HG03045 (cell line): Measurements from ENCODE around the gene ZBTB24.

Experiments
- ATAC-seq: cut with Tn5 transposase; IDR thresholded peaks from one replicate; pipeline ENCODE4 v1.9.1; 2021; ENCODE audit warnings: mild to moderate bottlenecking, moderate library complexity; ENCODE audit not compliant: unreplicated experiment

The ZBTB24 gene

GRCh38 chr6:109434456-109434855 lies 48.6 kb downstream of the ZBTB24 start:
- no peak for ATAC-seq

GRCh38 chr6:109429496-109429895 lies 53.5 kb downstream of the ZBTB24 start:
- no peak for ATAC-seq

DNA sequence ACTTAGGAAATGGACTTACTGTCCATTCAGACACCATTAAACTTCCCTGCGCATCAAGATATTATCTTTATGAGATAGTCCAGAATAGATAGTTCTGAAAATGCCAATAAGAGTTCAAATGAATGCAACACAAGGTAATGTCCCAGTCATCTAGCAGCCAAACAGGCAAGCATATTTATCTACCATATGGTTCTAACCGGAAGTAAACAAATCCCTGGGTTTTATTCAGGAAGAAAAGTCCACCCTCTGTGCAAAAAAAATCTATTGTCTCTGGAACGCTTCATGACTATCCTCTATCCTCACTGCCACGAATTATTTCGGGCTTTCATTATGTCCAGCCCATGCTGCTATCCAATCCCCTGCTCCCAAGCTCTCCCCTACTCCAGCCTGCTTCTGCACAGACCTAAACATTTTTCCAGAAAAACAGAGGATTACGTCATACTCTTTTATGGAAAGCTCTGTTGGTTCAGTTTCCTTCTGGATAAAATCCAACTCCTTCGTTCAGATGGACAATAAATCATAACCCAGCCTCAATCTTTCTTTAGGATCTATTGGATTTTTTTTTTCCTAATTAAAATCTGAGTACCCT lies 54.0 kb downstream of the ZBTB24 start:
- ATAC-seq, result no peak

GRCh38 chr6:109424946-109425345 lies 58.1 kb downstream of the ZBTB24 start:
- ATAC-seq, result no peak

DNA sequence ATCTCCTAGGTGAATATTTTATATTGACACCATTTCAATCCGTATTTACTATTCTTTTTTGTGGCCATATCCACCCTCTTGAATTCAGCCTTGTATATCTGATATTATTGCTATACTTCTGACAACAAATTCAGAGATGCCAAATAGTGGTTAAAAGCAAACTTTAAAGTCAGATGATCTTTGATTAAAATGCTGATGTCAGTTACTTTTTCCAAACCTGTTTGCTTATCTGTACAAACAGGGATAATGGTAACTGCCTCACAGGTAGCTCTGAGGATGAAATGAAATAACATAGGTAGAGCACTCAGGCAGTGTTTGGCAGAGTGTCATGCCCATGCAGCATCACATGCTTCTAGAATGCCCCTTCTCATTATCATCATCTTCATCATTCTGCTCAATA lies 61.8 kb downstream of the ZBTB24 start:
- no peak for ATAC-seq

GRCh38 chr6:109420751-109421150 lies 62.3 kb downstream of the ZBTB24 start:
- no peak for ATAC-seq

DNA sequence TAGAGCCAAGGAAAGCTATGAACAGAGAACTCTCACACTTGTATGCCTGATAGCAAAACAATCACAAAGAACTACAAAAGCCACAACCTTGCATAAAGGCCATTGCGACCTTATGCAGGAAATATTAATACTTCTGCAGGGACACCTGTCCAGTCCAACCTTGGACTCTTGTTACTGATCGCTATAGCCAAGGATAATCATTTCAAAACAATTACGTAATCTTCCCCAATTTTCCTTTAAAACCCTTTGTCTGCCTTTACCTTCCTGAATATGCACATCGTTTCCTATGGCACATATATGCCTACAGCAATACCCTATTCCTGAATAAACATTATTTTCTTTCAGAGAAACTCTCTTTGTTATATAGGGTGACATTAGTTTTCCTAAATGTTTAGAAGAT lies 65.4 kb downstream of the ZBTB24 start:
- no peak for ATAC-seq
